ENCODE measurements around the gene RNF10. TPM values are rescaled to one million over a fixed set of nuclear protein-coding genes. Genes with fewer than 3 reads are reported as not detected.
A peak's percentile ranks its signal among the peaks of the same experiment; 100 is the strongest.

The RNF10 gene
- total and polyA plus RNA-seq, 9 of the 15 experiments (the other 6 are each of a cell fraction or from before 2014, with no cell fraction given) = 43.0 to 139 (median 80.1) TPM

DNA sequence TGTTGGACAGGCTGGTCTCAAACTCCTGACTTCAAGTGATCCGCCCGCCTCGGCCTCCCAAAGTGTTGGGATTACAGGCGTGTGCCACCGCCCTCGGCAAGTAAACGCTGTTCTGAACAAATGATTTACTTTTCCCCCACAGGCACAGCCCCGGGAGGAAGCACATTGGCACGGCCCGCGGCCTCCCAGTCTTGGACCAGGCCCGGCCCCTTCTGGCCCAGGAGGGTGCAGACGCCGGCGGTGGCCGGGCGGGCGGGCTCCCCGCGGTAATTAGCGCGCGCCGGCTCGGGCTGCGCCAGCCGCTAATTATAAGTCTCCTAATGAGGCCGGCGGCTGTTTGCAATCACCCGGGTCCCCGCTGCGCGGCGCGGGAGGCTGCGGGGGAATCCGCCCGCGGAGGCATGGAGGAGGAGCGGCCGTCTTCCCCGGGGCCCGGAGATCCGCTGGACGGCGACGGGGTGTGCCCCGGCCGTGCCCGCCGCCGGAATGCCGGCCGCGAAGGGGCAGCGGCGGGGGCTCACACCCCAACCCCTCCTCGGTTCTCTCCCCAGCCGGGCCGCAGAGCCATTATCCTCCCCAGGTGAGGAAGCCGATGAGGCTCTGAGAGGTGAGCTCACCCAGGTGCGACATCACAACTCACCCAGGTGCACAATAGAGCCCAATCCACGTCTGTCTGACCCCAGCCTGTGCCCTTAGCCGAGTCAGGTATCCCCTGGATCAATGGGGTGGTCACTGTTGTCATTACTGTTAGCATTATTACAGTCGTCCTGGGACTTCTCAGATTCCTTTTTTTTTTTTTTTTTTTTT is 50.4 kb downstream of the RNF10 start (continued):
- TF ChIP-seq SMAD1 (IDR thresholded peaks at IDR 0.05; ENCODE audit: low read depth, low read length, partially characterized antibody) = no peak
- TF ChIP-seq NEUROD1 (IDR thresholded peaks at IDR 0.05; ENCODE audit: borderline replicate concordance, low read depth, low read length, partially characterized antibody) = no peak
- TF ChIP-seq OTX1 (CRISPR knock-in tag; IDR thresholded peaks at IDR 0.05) = no peak
- TF ChIP-seq MAZ (CRISPR knock-in tag; conservative IDR thresholded peaks at IDR 0.05 in 1 of 2, IDR thresholded peaks at IDR 0.05 in 1 of 2) = peak; percentile 19 to 69; a peak in 1 of 4 replicates
- TF ChIP-seq ZNF778 (CRISPR knock-in tag; IDR thresholded peaks at IDR 0.05) = no peak
- peak; percentile 22 for TF ChIP-seq CCNT2 (IDR thresholded peaks at IDR 0.05; ENCODE audit: borderline replicate concordance, extremely low read depth, insufficient read length, low read depth, low read length)
- TF ChIP-seq PHF8 (IDR thresholded peaks at IDR 0.05; ENCODE audit: borderline replicate concordance, low read length) = 0 out of 2 replicates have a peak, but pooled peaks have one; percentile 18
- TF ChIP-seq STAT6 (CRISPR knock-in tag; IDR thresholded peaks at IDR 0.05) = no peak
- TF ChIP-seq ZBTB7A (IDR thresholded peaks at IDR 0.05; ENCODE audit: borderline replicate concordance, control insufficient read depth, low read depth, low read length) = peak; percentile 52; the same call in 1 of the 2 replicates
- TF ChIP-seq, protein P1, sequence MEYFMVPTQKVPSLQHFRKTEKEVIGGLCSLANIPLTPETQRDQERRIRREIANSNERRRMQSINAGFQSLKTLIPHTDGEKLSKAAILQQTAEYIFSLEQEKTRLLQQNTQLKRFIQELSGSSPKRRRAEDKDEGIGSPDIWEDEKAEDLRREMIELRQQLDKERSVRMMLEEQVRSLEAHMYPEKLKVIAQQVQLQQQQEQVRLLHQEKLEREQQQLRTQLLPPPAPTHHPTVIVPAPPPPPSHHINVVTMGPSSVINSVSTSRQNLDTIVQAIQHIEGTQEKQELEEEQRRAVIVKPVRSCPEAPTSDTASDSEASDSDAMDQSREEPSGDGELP (CRISPR knock-in tag; IDR thresholded peaks at IDR 0.05; ENCODE audit: borderline replicate concordance) = peak; percentile 44; the same call in 1 of the 2 replicates
- no peak for TF ChIP-seq SMARCA4 (IDR thresholded peaks at IDR 0.05)
- TF ChIP-seq POLR2G (IDR thresholded peaks at IDR 0.05; ENCODE audit: low read depth, low read length) = peak; percentile 38; the same call in 1 of the 2 replicates
- TF ChIP-seq SLC30A9 (CRISPR knock-in tag; IDR thresholded peaks at IDR 0.05) = no peak
- no peak for TF ChIP-seq ELF1 (tag; IDR thresholded peaks at IDR 0.05)
- TF ChIP-seq NKRF (IDR thresholded peaks at IDR 0.05; ENCODE audit: borderline replicate concordance) = no peak
- TF ChIP-seq DACH1 (IDR thresholded peaks at IDR 0.05; ENCODE audit: partially characterized antibody) = peak; percentile 81
- peak; percentile 91 to 97; a peak in 3 of 4 replicates for TF ChIP-seq UBTF (IDR thresholded peaks at IDR 0.05; ENCODE audit: borderline replicate concordance in 1 of 2, low read depth in 2 of 2, low read length in 2 of 2)

All from K562 (cell line).